IPS-20b (cell line): ENCODE results near the gene ZC3H4.
"Not testable (repeated sequence)": the region's sequence is repeated elsewhere in the genome, so short reads cannot be mapped to it uniquely, and the experiment has no call there.

Source experiments
- H3K27ac ChIP-seq: one replicate; pipeline ENCODE4 v1.5.1; 2013; ENCODE audit warnings: low read length
- H3K27me3 ChIP-seq: 2 replicates; pipeline ENCODE4 v1.6.1; 2013; ENCODE audit warnings: mild to moderate bottlenecking, low read length, inconsistent platforms; ENCODE audit not compliant: insufficient read depth
- H3K36me3 ChIP-seq: 2 replicates; pipeline ENCODE4 v1.6.1; 2013; ENCODE audit warnings: low read depth, mild to moderate bottlenecking, inconsistent platforms, low read length, moderate library complexity; ENCODE audit not compliant: insufficient read depth
- H3K4me1 ChIP-seq: 2 replicates; pipeline ENCODE4 v1.6.1; 2013; ENCODE audit warnings: mild to moderate bottlenecking, control low read depth, inconsistent platforms, low read length, moderate library complexity; ENCODE audit not compliant: insufficient read depth
- H3K4me3 ChIP-seq: 2 replicates; pipeline ENCODE4 v1.5.1; 2013; ENCODE audit warnings: mild to moderate bottlenecking, low read length, inconsistent platforms
- H3K9ac ChIP-seq: 2 replicates; pipeline ENCODE4 v1.6.1; 2013; ENCODE audit warnings: low read depth, mild to moderate bottlenecking, inconsistent platforms, low read length, moderate library complexity
- H3K9me3 ChIP-seq: 2 replicates; pipeline ENCODE4 v1.6.1; 2013; ENCODE audit warnings: mild to moderate bottlenecking, low read depth, low read length, inconsistent platforms; ENCODE audit not compliant: insufficient read depth

ZC3H4 gene

GRCh38 chr19:47050562-47050961 lies 63.0 kb downstream of the ZC3H4 start:
- H3K36me3 ChIP-seq, H3K4me1 ChIP-seq, H3K9me3 ChIP-seq, H3K9ac ChIP-seq, H3K27ac ChIP-seq, H3K27me3 ChIP-seq, H3K4me3 ChIP-seq: not testable (repeated sequence)

DNA sequence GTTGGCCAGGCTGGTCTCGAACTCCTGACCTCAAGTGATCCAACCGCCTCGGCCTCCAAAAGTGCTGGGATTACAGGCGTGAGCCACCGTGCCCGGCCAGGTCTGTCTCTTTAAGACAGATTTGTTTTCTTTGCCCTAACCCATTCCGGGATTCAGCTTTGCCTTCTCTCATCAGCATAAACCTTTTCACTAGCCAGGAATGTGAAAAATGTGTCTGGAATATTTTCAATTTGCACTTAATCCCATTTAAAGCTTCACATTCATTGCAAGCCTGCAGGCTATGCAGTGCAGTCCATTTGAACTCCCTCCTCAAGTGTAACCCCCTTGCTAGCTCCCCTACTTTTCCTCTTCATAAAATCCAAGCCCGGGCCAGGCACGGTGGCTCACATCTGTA lies 64.3 kb downstream of the ZC3H4 start:
- no peak overlapping the region for H3K4me3 ChIP-seq
- H3K9ac ChIP-seq = no peak overlapping the region
- H3K27ac ChIP-seq = no peak overlapping the region

DNA sequence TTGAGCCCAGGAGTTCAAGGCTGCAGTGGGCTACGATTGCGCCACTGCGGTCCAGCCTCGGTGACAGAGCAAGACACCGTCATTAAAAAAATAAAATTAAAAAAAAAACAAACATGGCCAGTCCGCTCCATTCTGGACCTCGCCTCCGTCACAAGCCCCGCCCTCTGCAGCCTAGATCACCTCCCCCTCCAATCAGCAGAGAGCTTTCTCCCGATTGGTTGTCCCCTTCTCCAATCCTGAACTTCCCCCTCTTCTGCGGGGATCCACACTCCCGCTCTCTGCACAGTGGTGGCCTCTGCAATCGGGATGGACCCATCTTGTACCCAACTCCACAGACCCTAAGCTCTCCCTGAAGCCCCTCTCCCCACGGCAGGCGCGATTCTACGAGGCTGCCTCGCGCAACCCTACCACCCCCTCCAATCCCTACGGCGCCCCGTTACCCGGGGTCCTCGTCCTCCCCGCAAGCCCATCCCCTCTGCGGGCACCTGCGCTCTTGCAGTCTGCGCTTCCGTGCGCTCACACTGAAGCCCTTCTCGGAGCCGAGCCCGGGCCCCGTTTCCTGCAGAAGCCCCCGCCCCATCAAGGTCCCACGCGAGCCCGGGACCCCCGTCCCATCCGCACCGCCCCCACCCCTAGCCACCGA lies 65.7 kb downstream of the ZC3H4 start:
- Histone ChIP-seq H3K4me3 (peak overlapping the region; percentile 88), H3K4me1 (no peaks in the 10 kb centered on the region), H3K9me3 (no peaks in the 10 kb centered on the region), H3K36me3 (peaks cover 7% of the 10 kb centered on the region), H3K27ac (no peak overlapping the region), H3K27me3 (no peaks in the 10 kb centered on the region), H3K9ac (peak overlapping the region; percentile 64; the same call in 1 of the 2 replicates)

More for the DNA sequence above, 64.3 kb downstream of the ZC3H4 start:
- H3K27me3 ChIP-seq = no peaks in the 10 kb centered on the region
- H3K9me3 ChIP-seq = no peaks in the 10 kb centered on the region
- H3K4me1 ChIP-seq = no peaks in the 10 kb centered on the region
- peaks cover 6% of the 10 kb centered on the region for H3K36me3 ChIP-seq

- H3K9ac ChIP-seq = peak overlapping the region; percentile 50; the same call in 1 of the 2 replicates
- no peaks in the 10 kb centered on the region for H3K4me1 ChIP-seq
- no peaks in the 10 kb centered on the region for H3K9me3 ChIP-seq
- peak overlapping the region; percentile 88 for H3K4me3 ChIP-seq
- H3K27me3 ChIP-seq = no peaks in the 10 kb centered on the region
- H3K36me3 ChIP-seq = peaks cover 7% of the 10 kb centered on the region
- H3K27ac ChIP-seq = no peak overlapping the region
Measured at GRCh38 chr19:47047272-47047762, 66.3 kb downstream of the ZC3H4 start.

- Histone ChIP-seq H3K9me3 (no peaks in the 10 kb centered on the region), H3K27ac (no peak overlapping the region), H3K4me1 (no peaks in the 10 kb centered on the region), H3K4me3 (no peak overlapping the region), H3K9ac (no peak overlapping the region), H3K27me3 (no peaks in the 10 kb centered on the region), H3K36me3 (peaks cover 7% of the 10 kb centered on the region)
Measured at GRCh38 chr19:47045867-47046470, 67.6 kb downstream of the ZC3H4 start.

DNA sequence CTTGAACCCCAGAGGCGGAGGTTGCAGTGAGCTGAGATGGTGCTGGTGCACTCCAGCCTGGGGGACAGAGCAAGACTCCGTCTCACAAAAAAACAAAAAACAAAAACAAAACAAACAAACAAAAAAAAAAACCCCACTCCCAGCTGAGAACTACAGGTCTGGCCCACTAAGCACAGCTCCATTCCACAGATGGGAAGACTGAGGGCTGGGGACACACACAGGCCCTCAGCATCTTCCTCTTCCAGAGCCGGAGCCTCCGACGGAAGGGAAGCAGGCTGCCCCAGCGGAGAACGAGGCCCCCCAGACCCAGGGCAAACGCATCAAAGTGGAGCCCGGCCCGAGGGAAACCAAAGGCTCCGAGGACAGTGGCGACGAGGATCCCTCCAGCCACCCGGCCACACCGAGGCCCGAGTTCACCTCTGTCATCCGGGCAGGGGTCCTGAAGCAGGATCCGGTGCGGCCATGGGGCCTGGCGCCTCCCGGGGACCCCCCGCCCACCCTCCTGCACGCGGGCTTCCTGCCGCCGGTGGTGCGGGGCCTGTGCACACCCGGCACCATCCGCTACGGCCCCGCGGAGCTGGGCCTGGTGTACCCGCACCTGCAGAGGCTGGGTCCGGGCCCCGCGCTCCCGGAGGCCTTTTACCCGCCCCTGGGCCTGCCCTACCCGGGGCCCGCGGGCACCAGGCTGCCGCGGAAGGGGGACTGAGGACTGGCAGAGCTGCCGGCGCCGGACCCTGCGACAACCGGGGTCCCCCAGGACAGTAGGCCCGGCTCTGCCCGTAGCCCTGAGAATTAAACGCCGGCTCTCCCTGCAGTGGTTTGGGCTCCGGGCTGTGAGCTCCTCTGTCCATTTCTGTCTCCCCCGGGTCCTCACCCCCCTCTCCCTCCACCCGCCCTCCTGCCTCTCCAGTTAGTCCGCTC lies 68.4 kb downstream of the ZC3H4 start:
- H3K9me3 ChIP-seq = no peaks in the 10 kb centered on the region
- H3K27me3 ChIP-seq = no peaks in the 10 kb centered on the region
- H3K4me3 ChIP-seq = no peak overlapping the region
- H3K36me3 ChIP-seq = peaks cover 7% of the 10 kb centered on the region
- H3K27ac ChIP-seq = no peak overlapping the region
- H3K9ac ChIP-seq = no peak overlapping the region
- H3K4me1 ChIP-seq = no peaks in the 10 kb centered on the region

GRCh38 chr19:47040869-47041268 lies 72.7 kb downstream of the ZC3H4 start:
- H3K9ac ChIP-seq = no peak overlapping the region
- no peaks in the 10 kb centered on the region for H3K9me3 ChIP-seq
- H3K27me3 ChIP-seq = no peaks in the 10 kb centered on the region
- peaks cover 4% of the 10 kb centered on the region for H3K36me3 ChIP-seq
- no peak overlapping the region for H3K4me3 ChIP-seq
- no peaks in the 10 kb centered on the region for H3K4me1 ChIP-seq
- H3K27ac ChIP-seq = no peak overlapping the region

- no peak overlapping the region for H3K4me3 ChIP-seq
- no peaks in the 10 kb centered on the region for H3K9me3 ChIP-seq
- no peak overlapping the region for H3K9ac ChIP-seq
- H3K4me1 ChIP-seq = no peaks in the 10 kb centered on the region
- no peaks in the 10 kb centered on the region for H3K27me3 ChIP-seq
- peaks cover 2% of the 10 kb centered on the region; the same call in 1 of the 2 replicates for H3K36me3 ChIP-seq
- no peak overlapping the region for H3K27ac ChIP-seq
Measured at GRCh38 chr19:47039239-47039874, 74.2 kb downstream of the ZC3H4 start.

- H3K27me3 ChIP-seq = no peaks in the 10 kb centered on the region
- H3K36me3 ChIP-seq = no peaks in the 10 kb centered on the region
- no peak overlapping the region for H3K27ac ChIP-seq
- no peaks in the 10 kb centered on the region for H3K9me3 ChIP-seq
- H3K4me1 ChIP-seq = no peaks in the 10 kb centered on the region
- no peak overlapping the region for H3K4me3 ChIP-seq
- H3K9ac ChIP-seq = no peak overlapping the region
Measured at GRCh38 chr19:47037766-47038165, 75.8 kb downstream of the ZC3H4 start.

- Histone ChIP-seq H3K27me3 (peaks cover 5% of the 10 kb centered on the region; the same call in 1 of the 2 replicates), H3K4me1 (no peaks in the 10 kb centered on the region), H3K9ac (peak overlapping the region; percentile 52; the same call in 1 of the 2 replicates), H3K4me3 (peak overlapping the region; percentile 84), H3K36me3 (no peaks in the 10 kb centered on the region), H3K9me3 (no peaks in the 10 kb centered on the region), H3K27ac (no peak overlapping the region)
Measured at GRCh38 chr19:47036097-47036651, 77.4 kb downstream of the ZC3H4 start.
